ENCODE results near the gene DNAH2. TPM values are rescaled to one million over a fixed set of nuclear protein-coding genes. Genes with fewer than 3 reads are reported as not detected.

DNAH2 gene
- polyA plus RNA-seq, 1 experiment = 0.06 TPM

DNA sequence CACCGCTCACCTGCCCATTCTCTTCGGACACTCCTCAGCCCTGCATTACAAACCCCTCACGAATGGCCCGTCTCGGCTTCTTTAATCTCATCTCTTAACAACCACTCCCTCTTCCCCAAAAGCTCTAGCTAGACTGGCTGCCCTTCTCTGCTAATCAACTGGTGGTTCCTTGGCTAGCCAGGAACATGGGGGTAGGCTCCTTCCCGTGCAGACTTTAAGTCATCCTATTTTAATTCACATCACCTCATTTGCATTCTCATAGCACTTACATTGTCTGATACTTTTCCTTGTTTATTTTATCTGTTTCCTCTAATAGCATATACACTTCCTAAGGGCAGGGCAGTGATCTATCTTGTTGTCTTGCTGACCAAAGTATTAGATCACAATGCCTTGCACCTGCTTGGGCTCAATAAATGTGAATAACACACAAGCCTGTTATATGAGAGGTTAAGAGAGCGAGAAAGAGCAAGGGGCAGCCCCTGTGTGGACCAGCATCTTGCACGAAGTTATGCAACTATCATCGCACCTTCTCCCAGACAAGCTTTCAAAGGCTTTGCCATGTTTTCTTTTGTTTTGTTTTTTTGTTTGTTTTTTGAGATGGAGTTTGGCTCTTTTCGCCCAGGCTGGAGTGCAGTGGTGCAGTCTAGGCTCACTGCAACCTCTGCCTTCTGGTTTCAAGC lies 40.0 kb upstream of the DNAH2 start:
- Histone ChIP-seq H3K27me3 (ENCODE audit: control insufficient read depth, insufficient read depth, low read length) (no peaks in the 10 kb centered on the region), H3K4me3 (ENCODE audit: low read depth, low read length) (no peak overlapping the region), H3K9me3 (ENCODE audit: control insufficient read depth, insufficient read depth, low read length) (peaks cover 19% of the 10 kb centered on the region), H3K27ac (ENCODE audit: low read depth, low read length) (no peak overlapping the region)
- ChIA-PET POLR2A (interaction anchor here (0.6 kb wide), 1 partner anchor 75 kb away, joined by 3 read pairs; no protein-coding TSS in a partner anchor), CTCF (interaction anchor here (1.0 to 3.0 kb wide), 2 partner anchors 10 to 62 kb away, joined by 4 to 12 read pairs; partner anchors contain the start of gene TP53)
- no peak for DNase-seq (ENCODE audit: low read depth, low spot score)
- no peak for TF ChIP-seq CTCF (IDR thresholded peaks at IDR 0.05; ENCODE audit: low read depth, low read length)

- ChIA-PET CTCF (interaction anchor here (0.6 to 1.5 kb wide), 5 partner anchors 12 to 96 kb away, joined by 3 to 6 read pairs (median 3); no protein-coding TSS in a partner anchor), POLR2A (interaction anchor here (1.0 to 4.9 kb wide), 2 partner anchors 26 to 57 kb away, joined by 3 to 40 read pairs; partner anchors contain the start of gene SAT2)
- TF ChIP-seq CTCF (IDR thresholded peaks at IDR 0.05; ENCODE audit: low read depth, low read length) = no peak
- Histone ChIP-seq H3K4me3 (ENCODE audit: low read depth, low read length) (peak overlapping the region; percentile 97), H3K9me3 (ENCODE audit: control insufficient read depth, insufficient read depth, low read length) (no peaks in the 10 kb centered on the region), H3K27me3 (ENCODE audit: control insufficient read depth, insufficient read depth, low read length) (no peaks in the 10 kb centered on the region), H3K27ac (ENCODE audit: low read depth, low read length) (peak overlapping the region; percentile 99)
- DNase-seq (ENCODE audit: low read depth, low spot score) = no peak
Measured at GRCh38 chr17:7684851-7685532, 32.6 kb upstream of the DNAH2 start.

GRCh38 chr17:7685533-7686221 lies 31.9 kb upstream of the DNAH2 start:
- Histone ChIP-seq H3K27me3 (ENCODE audit: control insufficient read depth, insufficient read depth, low read length) (no peaks in the 10 kb centered on the region), H3K27ac (ENCODE audit: low read depth, low read length) (peak overlapping the region; percentile 99), H3K4me3 (ENCODE audit: low read depth, low read length) (peak overlapping the region; percentile 97), H3K9me3 (ENCODE audit: control insufficient read depth, insufficient read depth, low read length) (no peaks in the 10 kb centered on the region)
- ChIA-PET POLR2A (interaction anchor here (0.6 to 4.9 kb wide), 16 partner anchors 18 to 452 kb away, joined by 3 to 40 read pairs (median 4); partner anchors contain the start of genes ATP1B2, CD68, DVL2 and FXR2), CTCF (interaction anchor here (0.5 to 6.0 kb wide), 10 partner anchors 13 to 96 kb away, joined by 3 to 134 read pairs (median 5); partner anchors contain the start of gene SHBG)
- no peak for TF ChIP-seq CTCF (IDR thresholded peaks at IDR 0.05; ENCODE audit: low read depth, low read length)
- DNase-seq (ENCODE audit: low read depth, low spot score) = peak; percentile 76

GRCh38 chr17:7686222-7687071 lies 31.1 kb upstream of the DNAH2 start:
- no peak for TF ChIP-seq CTCF (IDR thresholded peaks at IDR 0.05; ENCODE audit: low read depth, low read length)
- H3K9me3 ChIP-seq (ENCODE audit: control insufficient read depth, insufficient read depth, low read length) = no peaks in the 10 kb centered on the region
- peak overlapping the region; percentile 99 for H3K27ac ChIP-seq (ENCODE audit: low read depth, low read length)
- peak; percentile 55 for DNase-seq (ENCODE audit: low read depth, low spot score)
- H3K27me3 ChIP-seq (ENCODE audit: control insufficient read depth, insufficient read depth, low read length) = no peaks in the 10 kb centered on the region
- ChIA-PET POLR2A (interaction anchor here (0.6 to 4.9 kb wide), 18 partner anchors 19 to 283 kb away, joined by 3 to 40 read pairs (median 4); partner anchors contain the start of genes ATP1B2, CD68, FXR2 and MPDU1), CTCF (interaction anchor here (0.6 to 6.0 kb wide), 18 partner anchors 8 to 171 kb away, joined by 4 to 134 read pairs (median 12); partner anchors contain the start of genes ATP1B2, FXR2, SAT2 and SHBG)
- H3K4me3 ChIP-seq (ENCODE audit: low read depth, low read length) = peak overlapping the region; percentile 97
